Esophagus muscularis mucosa (tissue), 3 donors: Measurements from ENCODE around the gene B4GALT3.

Experiments used
- CTCF ChIP-seq, 3 experiments: fragments of 200-600 bp in 2 of 3; fragments of 450-650 bp in 1 of 3; sonication (generic) in 2 of 3; IDR thresholded peaks; one replicate each; pipeline ENCODE4 v1.5.1; 2017 to 2019; ENCODE audit warnings: antibody characterized with exemption in 3 of 3, mild to moderate bottlenecking in 2 of 3, moderate library complexity in 1 of 3
- POLR2A ChIP-seq: fragments of 450-650 bp; IDR thresholded peaks from one replicate; pipeline ENCODE4 v1.6.1; 2017; ENCODE audit warnings: antibody characterized with exemption, moderate library complexity, mild to moderate bottlenecking, low read depth

DNA sequence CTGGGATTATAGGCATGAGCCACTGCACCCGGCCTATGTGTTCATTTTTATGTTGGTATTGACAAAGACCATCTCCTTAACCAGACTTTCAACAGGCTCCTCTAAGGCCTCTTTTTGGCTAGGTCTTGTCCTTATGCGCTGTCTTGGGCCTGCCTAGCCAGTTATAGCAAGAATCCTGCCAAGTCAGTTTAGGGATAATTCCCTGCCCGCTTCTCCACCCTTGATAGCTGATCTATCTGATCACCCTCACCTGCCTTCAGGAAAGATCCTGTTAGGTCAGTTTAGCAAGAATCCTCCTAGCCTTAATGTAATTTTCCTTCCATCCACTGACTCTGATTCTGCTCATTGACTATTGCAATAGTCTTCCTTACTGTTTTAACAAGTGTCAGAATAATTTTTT lies 2.4 kb upstream of the B4GALT3 start:
- TF ChIP-seq CTCF (IDR thresholded peaks at IDR 0.05) (no peak), POLR2A (no peak)
